Mucosa of descending colon (tissue), 3 donors: ENCODE results near the gene MBNL1. TPM values are rescaled to one million over a fixed set of nuclear protein-coding genes. Genes with fewer than 3 reads are reported as not detected.

Experiments used
- ATAC-seq: fragments of 200-7000 bp; cut with Tn5 transposase; one replicate; pipeline ENCODE4 v1.9.1; 2020; ENCODE audit warnings: mild to moderate bottlenecking, moderate library complexity
- DNase-seq, 3 donors: peaks; one replicate each; pipeline ENCODE4 v3.0.0-alpha.2; 2020
- H3K36me3 ChIP-seq: fragments of 200-600 bp; one replicate; pipeline ENCODE4 v1.8.0; 2021; ENCODE audit warnings: low read depth, mild to moderate bottlenecking
- H3K4me1 ChIP-seq: fragments of 200-600 bp; one replicate; pipeline ENCODE4 v1.8.0; 2021; ENCODE audit warnings: low read depth, mild to moderate bottlenecking
- H3K4me3 ChIP-seq: fragments of 200-600 bp; one replicate; pipeline ENCODE4 v1.8.0; 2021; ENCODE audit warnings: mild to moderate bottlenecking
- H3K9me3 ChIP-seq: fragments of 200-600 bp; one replicate; pipeline ENCODE4 v1.8.0; 2021; ENCODE audit warnings: mild to moderate bottlenecking
- CTCF ChIP-seq: fragments of 200-600 bp; IDR thresholded peaks from one replicate; pipeline ENCODE4 v1.8.0; 2022; ENCODE audit warnings: antibody characterized with exemption, mild to moderate bottlenecking
- intact Hi-C, 2 donors: fragments of 100-400 bp; cut with DNase I in 1 of 2; cut with micrococcal nuclease in 1 of 2; formaldehyde crosslinking; loops; one replicate each; pipeline versions ENCODE4 v1.11.0 to v1.11.1; 2022; cut with DNase I, micrococcal nuclease
- total RNA-seq, 3 donors: library from RNA; stranded (reverse); fragmentation: NEBNext Ultra II Directional in 2 of 3; extraction: Animal tissue kit (Norgen Biotek cat#: 25700) in 2 of 3; gene quantifications; one replicate each; pipeline versions ENCODE4 v1.2.1 to v1.2.4, GENCODE V29; 2021 to 2023
- donor health status: DM: no; HTN: no; CAD: no; lungs with moderate emphysema.
- donor health status: DM: no; HTN: no; CAD: no.
- donor health status: DM: no; HTN: yes; CAD: no.

Gene MBNL1
- total RNA-seq, 3 donors from 2014 or later = 184 to 381 (median 215) TPM

GRCh38 chr3:152319831-152320617 lies 51.3 kb downstream of the MBNL1 start:
- DNase-seq = no peak
- intact Hi-C loops = no loop called here
- TF ChIP-seq CTCF = no peak
- H3K4me1 ChIP-seq = peaks cover 6% of the 10 kb centered on the region
- peak; percentile 44 for ATAC-seq
- H3K36me3 ChIP-seq = no peaks in the 10 kb centered on the region
- H3K4me3 ChIP-seq = no peak overlapping the region
- no peaks in the 10 kb centered on the region for H3K9me3 ChIP-seq

GRCh38 chr3:152321200-152321954 lies 52.6 kb downstream of the MBNL1 start:
- DNase-seq (no peak), ATAC-seq (no peak)
- intact Hi-C loops = no loop called here
- no peak for TF ChIP-seq CTCF
- H3K36me3 ChIP-seq = no peaks in the 10 kb centered on the region
- H3K4me1 ChIP-seq = peaks cover 6% of the 10 kb centered on the region
- no peak overlapping the region for H3K4me3 ChIP-seq
- no peaks in the 10 kb centered on the region for H3K9me3 ChIP-seq

GRCh38 chr3:152321955-152322377 lies 53.2 kb downstream of the MBNL1 start:
- no peak for DNase-seq
- Histone ChIP-seq H3K4me3 (no peak overlapping the region), H3K9me3 (no peaks in the 10 kb centered on the region), H3K36me3 (no peaks in the 10 kb centered on the region), H3K4me1 (peaks cover 6% of the 10 kb centered on the region)
- ATAC-seq = no peak
- no peak for TF ChIP-seq CTCF
- intact Hi-C loops = no loop called here

GRCh38 chr3:152322756-152323155 lies 54.0 kb downstream of the MBNL1 start:
- DNase-seq (no peak), ATAC-seq (peak; percentile 41)
- intact Hi-C loops = no loop called here
- H3K9me3 ChIP-seq = no peaks in the 10 kb centered on the region
- no peaks in the 10 kb centered on the region for H3K36me3 ChIP-seq
- peaks cover 7% of the 10 kb centered on the region for H3K4me1 ChIP-seq
- no peak for TF ChIP-seq CTCF
- H3K4me3 ChIP-seq = no peak overlapping the region

GRCh38 chr3:152323834-152324233 lies 55.1 kb downstream of the MBNL1 start:
- DNase-seq (no peak), ATAC-seq (peak; percentile 43)
- H3K4me1 ChIP-seq = peaks cover 17% of the 10 kb centered on the region
- intact Hi-C loops = no loop called here
- TF ChIP-seq CTCF = no peak
- H3K4me3 ChIP-seq = no peak overlapping the region
- no peaks in the 10 kb centered on the region for H3K36me3 ChIP-seq
- no peaks in the 10 kb centered on the region for H3K9me3 ChIP-seq
